ENCODE measurements around the gene SECTM1.

GRCh38 chr17:82342361-82343079 lies 9.0 kb upstream of the SECTM1 start:
- TF ChIP-seq ZBTB7A (IDR thresholded peaks at IDR 0.05; ENCODE audit: low read depth) (no peak), NFIC (IDR thresholded peaks at IDR 0.05) (no peak), REST (IDR thresholded peaks at IDR 0.05; ENCODE audit: low read depth) (no peak), EGR1 (IDR thresholded peaks at IDR 0.05) (no peak), CREB1 (IDR thresholded peaks at IDR 0.05; ENCODE audit: low read depth) (no peak), YY1 (IDR thresholded peaks at IDR 0.05; ENCODE audit: low read depth) (no peak), RAD21 (IDR thresholded peaks at IDR 0.05; ENCODE audit: low read depth) (no peak), EP300 (IDR thresholded peaks at IDR 0.05; ENCODE audit: borderline replicate concordance) (no peak)
